IMR-90 (cell line): ENCODE measurements around the gene TSHZ1. TPM values are rescaled to one million over a fixed set of nuclear protein-coding genes. Genes with fewer than 3 reads are reported as not detected.

Experiments used
- ATAC-seq: fragments of 200-7000 bp; cut with Tn5 transposase; 2 replicates; pipeline ENCODE4 v1.9.1; 2020; ENCODE audit warnings: low read depth, mild to moderate bottlenecking, moderate library complexity
- BruUV-seq: library from RNA; stranded (reverse); fragments of 400-500 nt; replicated peaks from 2 replicates; lab custom pipeline; 2021; lab: Mats Ljungman, UMichigan
- CTCF ChIA-PET: fragments of 300-600 bp; formaldehyde crosslinking; extraction: SDS; loops from one replicate; lab custom pipeline; 2021; ENCODE audit warnings: antibody characterized with exemption; lab: Yijun Ruan, JAX
- POLR2A ChIA-PET: fragments of 300-600 bp; sonication (Branson Sonifier 250); formaldehyde crosslinking; loops from one replicate; lab custom pipeline; 2022; ENCODE audit warnings: antibody characterized with exemption; ENCODE audit not compliant: unreplicated experiment; lab: Charles Lee
- DNase-seq: peaks from one replicate; pipeline ENCODE4 v3.0.0; 2013
- H2AFZ ChIP-seq: replicated peaks from 2 replicates; pipeline ENCODE3; 2013; ENCODE audit warnings: low read length, mild to moderate bottlenecking; ENCODE audit not compliant: poor library complexity
- H2AK5ac ChIP-seq: 2 replicates; pipeline ENCODE4 v1.6.1; 2013; ENCODE audit warnings: low read depth, low read length, inconsistent platforms
- H2AK9ac ChIP-seq: replicated peaks from 2 replicates; pipeline ENCODE3; 2013; ENCODE audit warnings: mild to moderate bottlenecking, low read depth, low read length, moderate library complexity; ENCODE audit not compliant: poor library complexity
- H2BK120ac ChIP-seq: 2 replicates; pipeline ENCODE4 v1.6.1; 2013; ENCODE audit warnings: low read depth, low read length, inconsistent platforms
- H2BK15ac ChIP-seq: 3 replicates; pipeline ENCODE4 v1.6.1; 2013; ENCODE audit warnings: low read depth, low read length, inconsistent platforms
- H2BK20ac ChIP-seq: 2 replicates; pipeline ENCODE4 v1.6.1; 2013; ENCODE audit warnings: low read depth, mild to moderate bottlenecking, inconsistent platforms, low read length, moderate library complexity
- H2BK5ac ChIP-seq: 2 replicates; pipeline ENCODE4 v1.6.1; 2013; ENCODE audit warnings: mild to moderate bottlenecking, low read depth, low read length, inconsistent platforms; ENCODE audit not compliant: poor library complexity, severe bottlenecking
- H3K14ac ChIP-seq: replicated peaks from 2 replicates; pipeline ENCODE4 v1.6.1; 2013; ENCODE audit warnings: low read depth, low read length, inconsistent platforms
- H3K18ac ChIP-seq: 2 replicates; pipeline ENCODE4 v1.6.1; 2013; ENCODE audit warnings: low read depth, low read length, control low read depth
- H3K23ac ChIP-seq: 2 replicates; pipeline ENCODE4 v1.6.1; 2013; ENCODE audit warnings: low read depth, low read length, inconsistent platforms
- H3K27ac ChIP-seq: 2 replicates; pipeline ENCODE4 v1.5.1; 2013; ENCODE audit warnings: mild to moderate bottlenecking, control low read depth, low read length; ENCODE audit not compliant: insufficient read depth
- H3K27me3 ChIP-seq: 2 replicates; pipeline ENCODE4 v1.6.1; 2013; ENCODE audit warnings: low read length; ENCODE audit not compliant: control insufficient read depth, insufficient read depth
- H3K36me3 ChIP-seq: 2 replicates; pipeline ENCODE4 v1.6.1; 2013; ENCODE audit warnings: low read length, mixed read lengths; ENCODE audit not compliant: control insufficient read depth, insufficient read depth
- H3K4ac ChIP-seq: 2 replicates; pipeline ENCODE4 v1.6.1; 2013; ENCODE audit warnings: low read depth, low read length, inconsistent platforms
- H3K4me1 ChIP-seq: 2 replicates; pipeline ENCODE4 v1.6.1; 2013; ENCODE audit warnings: low read length, mixed read lengths; ENCODE audit not compliant: control insufficient read depth, insufficient read depth
- H3K4me2 ChIP-seq: 2 replicates; pipeline ENCODE4 v1.6.1; 2013; ENCODE audit warnings: low read depth, mild to moderate bottlenecking, control low read depth, low read length, moderate library complexity
- H3K4me3 ChIP-seq: 2 replicates; pipeline ENCODE4 v1.5.1; 2013; ENCODE audit warnings: low read depth, mild to moderate bottlenecking, control low read depth, low read length, moderate library complexity; ENCODE audit not compliant: insufficient read depth
- H3K56ac ChIP-seq: 2 replicates; pipeline ENCODE4 v1.6.1; 2013; ENCODE audit warnings: low read length, inconsistent platforms; ENCODE audit not compliant: insufficient read depth; ENCODE audit errors: extremely low read depth
- H3K79me1 ChIP-seq, 2 experiments: 2 replicates each; pipeline ENCODE4 v1.6.1; 2013; ENCODE audit warnings: low read length in 2 of 2, inconsistent platforms in 1 of 2, low read depth in 1 of 2
- H3K9ac ChIP-seq: 2 replicates; pipeline ENCODE4 v1.6.1; 2013; ENCODE audit warnings: low read depth, low read length, control low read depth
- H3K9me1 ChIP-seq: 2 replicates; pipeline ENCODE4 v1.6.1; 2013; ENCODE audit warnings: low read length, inconsistent platforms; ENCODE audit not compliant: insufficient read depth
- H3K9me3 ChIP-seq: 2 replicates; pipeline ENCODE4 v1.6.1; 2013; ENCODE audit warnings: low read length; ENCODE audit not compliant: control insufficient read depth, insufficient read depth
- H4K20me1 ChIP-seq: 2 replicates; pipeline ENCODE4 v1.6.1; 2013; ENCODE audit warnings: low read length, inconsistent platforms; ENCODE audit not compliant: insufficient read depth
- H4K5ac ChIP-seq: 2 replicates; pipeline ENCODE4 v1.6.1; 2013; ENCODE audit warnings: mild to moderate bottlenecking, low read depth, low read length, control low read depth
- H4K8ac ChIP-seq, 2 experiments: 2 replicates each; pipeline ENCODE4 v1.6.1; 2013; ENCODE audit warnings: low read depth in 2 of 2, low read length in 2 of 2, control low read depth in 1 of 2, inconsistent platforms in 1 of 2
- H4K91ac ChIP-seq: 2 replicates; pipeline ENCODE4 v1.6.1; 2013; ENCODE audit warnings: low read depth, low read length, inconsistent platforms; ENCODE audit not compliant: insufficient read depth
- BHLHE40 ChIP-seq: fragments of 150-350 bp; IDR thresholded peaks from 2 replicates; pipeline ENCODE4 v1.6.1; 2016; ENCODE audit warnings: mild to moderate bottlenecking, low read depth, low read length
- CEBPB ChIP-seq: IDR thresholded peaks from 2 replicates; pipeline ENCODE4 v1.6.1; 2012; ENCODE audit warnings: low read depth, low read length, improper control_type of control experiment
- CHD1 ChIP-seq: IDR thresholded peaks from 2 replicates; pipeline ENCODE4 v1.6.1; 2012; ENCODE audit warnings: low read depth, low read length, improper control_type of control experiment
- FOS ChIP-seq: fragments of 150-350 bp; IDR thresholded peaks from 2 replicates; pipeline ENCODE4 v1.6.1; 2016; ENCODE audit warnings: low read depth, low read length
- MAFK ChIP-seq: IDR thresholded peaks from 2 replicates; pipeline ENCODE4 v1.6.1; 2012; ENCODE audit warnings: low read depth, low read length, improper control_type of control experiment
- MAZ ChIP-seq: IDR thresholded peaks from 2 replicates; pipeline ENCODE4 v1.6.1; 2012; ENCODE audit warnings: low read depth, mild to moderate bottlenecking, low read length, improper control_type of control experiment, moderate library complexity, borderline replicate concordance
- MXI1 ChIP-seq: IDR thresholded peaks from 2 replicates; pipeline ENCODE4 v1.6.1; 2012; ENCODE audit warnings: low read depth, mild to moderate bottlenecking, low read length, moderate library complexity, borderline replicate concordance
- NFE2L2 ChIP-seq: fragments of 150-350 bp; IDR thresholded peaks from 2 replicates; pipeline ENCODE4 v1.6.1; 2016; ENCODE audit warnings: low read depth, mild to moderate bottlenecking, low read length
- POLR2A ChIP-seq: IDR thresholded peaks from 2 replicates; pipeline ENCODE4 v1.6.1; 2012; ENCODE audit warnings: mild to moderate bottlenecking, low read depth, low read length
- RAD21 ChIP-seq: IDR thresholded peaks from 2 replicates; pipeline ENCODE4 v1.6.1; 2012; ENCODE audit warnings: low read length, improper control_type of control experiment
- RCOR1 ChIP-seq: IDR thresholded peaks from 2 replicates; pipeline ENCODE4 v1.6.1; 2012; ENCODE audit warnings: mild to moderate bottlenecking, low read length, improper control_type of control experiment; ENCODE audit not compliant: insufficient replicate concordance
- RFX5 ChIP-seq: IDR thresholded peaks from 2 replicates; pipeline ENCODE4 v1.8.0; 2012; ENCODE audit warnings: low read depth, mild to moderate bottlenecking, low read length, moderate library complexity
- SMC3 ChIP-seq: fragments of 150-350 bp; IDR thresholded peaks from 2 replicates; pipeline ENCODE4 v1.6.1; 2016; ENCODE audit warnings: low read depth, mild to moderate bottlenecking, antibody characterized with exemption, low read length, moderate library complexity
- WGBS, 2 experiments: methylation state at CpG; one replicate each; pipeline versions ENCODE4 v1.1.5 to v1.1.7; 2013; ENCODE audit warnings: missing lambda C conversion rate in 2 of 2; ENCODE audit not compliant: insufficient read length in 1 of 2; ENCODE audit errors: extremely low coverage in 2 of 2; 5-methylcytosine and 5-hydroxymethylcytosine counted together
- dilution Hi-C: fragments of 300-500 bp; cut with HindIII; formaldehyde crosslinking; loops from one replicate; pipeline ENCODE4 v1.14.3; 2018; ENCODE audit warnings: low sequenced_read_pairs; ENCODE audit not compliant: unreplicated experiment
- in situ Hi-C: fragments of 300-500 bp; cut with MboI; formaldehyde crosslinking; loops from 3 replicates; pipeline ENCODE4 v1.14.3; 2019; ENCODE audit warnings: low sequenced_read_pairs, inconsistent platforms, mixed read lengths
- intact Hi-C: fragments of 100-400 bp; cut with micrococcal nuclease; formaldehyde crosslinking; loops from 2 replicates; pipeline ENCODE4 v1.10.0; 2022
- polyA plus RNA-seq, 3 experiments: library from polyadenylated mRNA; depleted of rRNA; stranded (reverse); fragments of >200 nt; gene quantifications; 2 replicates each; pipeline ENCODE4 v1.2.3, GENCODE V29; 2012; ENCODE audit warnings: low replicate concordance in 1 of 3
- total RNA-seq: library from RNA; depleted of rRNA; stranded (reverse); fragments of >200 nt; gene quantifications from 2 replicates; pipeline ENCODE4 v1.2.3, GENCODE V29; 2012
- TF ChIP-seq, protein P1 (sequence below): conservative IDR thresholded peaks from 2 replicates; pipeline ENCODE4 v1.5.1; 2012; ENCODE audit warnings: mild to moderate bottlenecking, low read depth, low read length, improper control_type of control experiment
- TF ChIP-seq, protein P2 (sequence below): fragments of 150-350 bp; IDR thresholded peaks from 2 replicates; pipeline ENCODE4 v1.6.1; 2017; ENCODE audit warnings: mild to moderate bottlenecking, antibody characterized with exemption, low read length, low read depth
- TF ChIP-seq, protein P3 (sequence below): fragments of 150-350 bp; IDR thresholded peaks from 2 replicates; pipeline ENCODE4 v1.6.1; 2016; ENCODE audit warnings: low read depth, mild to moderate bottlenecking, low read length, moderate library complexity, borderline replicate concordance

TSHZ1 gene
- total and polyA plus RNA-seq, 2 of the 4 experiments (the other 2 are of a cell fraction): 7.1 to 10.0 TPM

DNA sequence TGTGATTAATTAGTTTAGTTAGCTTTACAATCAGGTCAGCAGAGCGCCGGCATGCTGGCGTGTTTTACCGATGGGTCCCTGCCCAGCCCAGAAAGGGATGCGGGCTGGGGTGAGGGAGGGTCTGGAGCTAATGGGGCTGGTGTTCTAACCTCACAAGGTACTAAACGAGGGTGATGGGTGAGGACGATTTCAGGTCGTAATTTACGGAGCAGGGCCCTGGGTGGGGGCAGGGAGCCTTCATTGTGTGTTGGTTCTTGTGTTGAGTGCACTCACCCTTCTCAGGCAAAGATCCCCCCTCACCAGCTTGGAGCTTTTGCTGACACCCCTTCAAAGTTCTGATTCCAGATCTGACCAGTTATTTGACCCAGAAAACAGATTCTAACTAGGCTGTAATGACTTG lies 41.2 kb upstream of the TSHZ1 start:
- ChIA-PET POLR2A (no interaction called here), CTCF (no interaction called here)
- no peak for ATAC-seq
- TF ChIP-seq CHD1: no peak
- TF ChIP-seq FOS: no peak
- no peak for TF ChIP-seq RCOR1
- TF ChIP-seq MAZ: no peak
- TF ChIP-seq MAFK: no peak
- TF ChIP-seq MXI1: no peak
- no peak for TF ChIP-seq CEBPB
- TF ChIP-seq, protein P1, sequence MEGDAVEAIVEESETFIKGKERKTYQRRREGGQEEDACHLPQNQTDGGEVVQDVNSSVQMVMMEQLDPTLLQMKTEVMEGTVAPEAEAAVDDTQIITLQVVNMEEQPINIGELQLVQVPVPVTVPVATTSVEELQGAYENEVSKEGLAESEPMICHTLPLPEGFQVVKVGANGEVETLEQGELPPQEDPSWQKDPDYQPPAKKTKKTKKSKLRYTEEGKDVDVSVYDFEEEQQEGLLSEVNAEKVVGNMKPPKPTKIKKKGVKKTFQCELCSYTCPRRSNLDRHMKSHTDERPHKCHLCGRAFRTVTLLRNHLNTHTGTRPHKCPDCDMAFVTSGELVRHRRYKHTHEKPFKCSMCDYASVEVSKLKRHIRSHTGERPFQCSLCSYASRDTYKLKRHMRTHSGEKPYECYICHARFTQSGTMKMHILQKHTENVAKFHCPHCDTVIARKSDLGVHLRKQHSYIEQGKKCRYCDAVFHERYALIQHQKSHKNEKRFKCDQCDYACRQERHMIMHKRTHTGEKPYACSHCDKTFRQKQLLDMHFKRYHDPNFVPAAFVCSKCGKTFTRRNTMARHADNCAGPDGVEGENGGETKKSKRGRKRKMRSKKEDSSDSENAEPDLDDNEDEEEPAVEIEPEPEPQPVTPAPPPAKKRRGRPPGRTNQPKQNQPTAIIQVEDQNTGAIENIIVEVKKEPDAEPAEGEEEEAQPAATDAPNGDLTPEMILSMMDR: no peak
- TF ChIP-seq RFX5: no peak
- TF ChIP-seq, protein P2, sequence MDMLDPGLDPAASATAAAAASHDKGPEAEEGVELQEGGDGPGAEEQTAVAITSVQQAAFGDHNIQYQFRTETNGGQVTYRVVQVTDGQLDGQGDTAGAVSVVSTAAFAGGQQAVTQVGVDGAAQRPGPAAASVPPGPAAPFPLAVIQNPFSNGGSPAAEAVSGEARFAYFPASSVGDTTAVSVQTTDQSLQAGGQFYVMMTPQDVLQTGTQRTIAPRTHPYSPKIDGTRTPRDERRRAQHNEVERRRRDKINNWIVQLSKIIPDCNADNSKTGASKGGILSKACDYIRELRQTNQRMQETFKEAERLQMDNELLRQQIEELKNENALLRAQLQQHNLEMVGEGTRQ: no peak
- TF ChIP-seq RAD21: no peak
- TF ChIP-seq BHLHE40: no peak
- TF ChIP-seq, protein P3, sequence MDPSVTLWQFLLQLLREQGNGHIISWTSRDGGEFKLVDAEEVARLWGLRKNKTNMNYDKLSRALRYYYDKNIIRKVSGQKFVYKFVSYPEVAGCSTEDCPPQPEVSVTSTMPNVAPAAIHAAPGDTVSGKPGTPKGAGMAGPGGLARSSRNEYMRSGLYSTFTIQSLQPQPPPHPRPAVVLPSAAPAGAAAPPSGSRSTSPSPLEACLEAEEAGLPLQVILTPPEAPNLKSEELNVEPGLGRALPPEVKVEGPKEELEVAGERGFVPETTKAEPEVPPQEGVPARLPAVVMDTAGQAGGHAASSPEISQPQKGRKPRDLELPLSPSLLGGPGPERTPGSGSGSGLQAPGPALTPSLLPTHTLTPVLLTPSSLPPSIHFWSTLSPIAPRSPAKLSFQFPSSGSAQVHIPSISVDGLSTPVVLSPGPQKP: no peak
- no peak for TF ChIP-seq POLR2A
- TF ChIP-seq SMC3: no peak
- no peak for TF ChIP-seq NFE2L2
- Histone ChIP-seq H2BK15ac (no peak overlapping the region), H4K8ac (no peak overlapping the region), H3K56ac (no peak overlapping the region), H4K91ac (no peak overlapping the region), H3K4me3 (no peak overlapping the region), H3K18ac (no peak overlapping the region), H2AK9ac (no peak overlapping the region), H3K27me3 (peaks cover 16% of the 10 kb centered on the region), H4K5ac (no peak overlapping the region), H3K79me1 (no peaks in the 10 kb centered on the region), H2BK120ac (no peak overlapping the region), H3K14ac (no peak overlapping the region), H2AFZ (no peak overlapping the region), H3K9ac (no peak overlapping the region), H4K20me1 (no peaks in the 10 kb centered on the region), H3K23ac (no peak overlapping the region), H2BK5ac (no peak overlapping the region), H3K4ac (no peak overlapping the region), H3K36me3 (no peaks in the 10 kb centered on the region), H2BK20ac (no peak overlapping the region), H3K27ac (no peak overlapping the region), H3K4me2 (no peak overlapping the region), H3K4me1 (no peaks in the 10 kb centered on the region), H3K9me1 (no peaks in the 10 kb centered on the region), H3K9me3 (peaks cover 8% of the 10 kb centered on the region; the same call in 1 of the 2 replicates), H2AK5ac (no peak overlapping the region)
- dilution Hi-C loops (no loop called here), intact Hi-C loops (no loop called here), in situ Hi-C loops (no loop called here)
- no TSS peak for BruUV-seq
- WGBS, 2 experiments: no CpG with 5 or more reads among the region's 9 CpGs
- no peak for DNase-seq
